ENCODE results near the gene GCSAML.

GCSAML gene

DNA sequence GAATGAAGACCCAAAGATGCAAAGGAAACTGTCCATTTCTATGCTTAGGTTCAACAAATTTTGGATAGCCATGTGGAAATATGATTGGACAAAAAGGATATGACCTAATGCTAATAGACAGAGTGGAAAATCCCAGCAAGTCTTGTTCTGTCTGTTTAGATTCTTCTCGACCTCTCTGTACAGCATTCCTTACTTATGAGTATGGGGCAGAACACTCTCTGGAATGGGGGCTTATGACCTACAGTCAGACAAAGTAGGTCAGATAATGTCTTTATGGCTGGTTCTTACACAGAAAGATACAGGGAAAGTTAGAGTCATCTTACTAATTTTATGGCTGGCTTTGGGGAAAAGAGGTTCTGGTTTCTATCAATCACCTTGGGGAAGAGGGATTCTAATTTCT lies 2.8 kb downstream of the GCSAML start:
- Histone ChIP-seq H3K4me3 (replicated peaks; ENCODE audit: low read depth, low read length) (no peak overlapping the region), H3K36me3 (ENCODE audit: control insufficient read depth, insufficient read depth, low read length) (no peaks in the 10 kb centered on the region), H3K27me3 (replicated peaks; ENCODE audit: control insufficient read depth, insufficient read depth, low read length) (no peaks in the 10 kb centered on the region)
- DNase-seq (ENCODE audit: extremely low read depth, insufficient read length) = no peak
- TF ChIP-seq, protein P1, sequence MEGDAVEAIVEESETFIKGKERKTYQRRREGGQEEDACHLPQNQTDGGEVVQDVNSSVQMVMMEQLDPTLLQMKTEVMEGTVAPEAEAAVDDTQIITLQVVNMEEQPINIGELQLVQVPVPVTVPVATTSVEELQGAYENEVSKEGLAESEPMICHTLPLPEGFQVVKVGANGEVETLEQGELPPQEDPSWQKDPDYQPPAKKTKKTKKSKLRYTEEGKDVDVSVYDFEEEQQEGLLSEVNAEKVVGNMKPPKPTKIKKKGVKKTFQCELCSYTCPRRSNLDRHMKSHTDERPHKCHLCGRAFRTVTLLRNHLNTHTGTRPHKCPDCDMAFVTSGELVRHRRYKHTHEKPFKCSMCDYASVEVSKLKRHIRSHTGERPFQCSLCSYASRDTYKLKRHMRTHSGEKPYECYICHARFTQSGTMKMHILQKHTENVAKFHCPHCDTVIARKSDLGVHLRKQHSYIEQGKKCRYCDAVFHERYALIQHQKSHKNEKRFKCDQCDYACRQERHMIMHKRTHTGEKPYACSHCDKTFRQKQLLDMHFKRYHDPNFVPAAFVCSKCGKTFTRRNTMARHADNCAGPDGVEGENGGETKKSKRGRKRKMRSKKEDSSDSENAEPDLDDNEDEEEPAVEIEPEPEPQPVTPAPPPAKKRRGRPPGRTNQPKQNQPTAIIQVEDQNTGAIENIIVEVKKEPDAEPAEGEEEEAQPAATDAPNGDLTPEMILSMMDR (IDR thresholded peaks at IDR 0.05; ENCODE audit: insufficient read depth, low read length, poor library complexity, severe bottlenecking) = no peak

DNA sequence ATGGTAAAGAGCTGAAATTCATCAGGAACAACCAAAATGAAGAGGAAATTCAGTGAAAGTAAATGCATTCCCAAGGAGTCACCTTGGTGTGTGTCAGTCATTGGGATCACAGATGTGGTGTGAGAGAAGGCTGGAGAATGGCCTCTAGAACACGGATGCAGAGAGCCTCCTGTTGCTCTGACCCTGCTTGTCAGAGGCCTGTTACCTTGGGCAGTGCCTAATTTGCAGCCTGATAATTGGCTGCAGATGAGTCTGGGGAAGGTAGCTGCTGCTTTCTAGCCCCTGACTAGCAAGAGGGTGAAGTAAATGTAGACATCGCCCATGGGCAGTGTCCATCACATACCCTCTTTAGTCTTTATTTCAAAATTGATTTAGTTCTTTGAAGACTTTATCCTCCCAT lies 3.3 kb downstream of the GCSAML start:
- no peak overlapping the region for H3K4me3 ChIP-seq (replicated peaks; ENCODE audit: low read depth, low read length)
- no peak for DNase-seq (ENCODE audit: extremely low read depth, insufficient read length)
- TF ChIP-seq, protein P1 (IDR thresholded peaks at IDR 0.05; ENCODE audit: insufficient read depth, low read length, poor library complexity, severe bottlenecking) = no peak
- no peaks in the 10 kb centered on the region for H3K27me3 ChIP-seq (replicated peaks; ENCODE audit: control insufficient read depth, insufficient read depth, low read length)
- H3K36me3 ChIP-seq (ENCODE audit: control insufficient read depth, insufficient read depth, low read length) = no peaks in the 10 kb centered on the region

DNA sequence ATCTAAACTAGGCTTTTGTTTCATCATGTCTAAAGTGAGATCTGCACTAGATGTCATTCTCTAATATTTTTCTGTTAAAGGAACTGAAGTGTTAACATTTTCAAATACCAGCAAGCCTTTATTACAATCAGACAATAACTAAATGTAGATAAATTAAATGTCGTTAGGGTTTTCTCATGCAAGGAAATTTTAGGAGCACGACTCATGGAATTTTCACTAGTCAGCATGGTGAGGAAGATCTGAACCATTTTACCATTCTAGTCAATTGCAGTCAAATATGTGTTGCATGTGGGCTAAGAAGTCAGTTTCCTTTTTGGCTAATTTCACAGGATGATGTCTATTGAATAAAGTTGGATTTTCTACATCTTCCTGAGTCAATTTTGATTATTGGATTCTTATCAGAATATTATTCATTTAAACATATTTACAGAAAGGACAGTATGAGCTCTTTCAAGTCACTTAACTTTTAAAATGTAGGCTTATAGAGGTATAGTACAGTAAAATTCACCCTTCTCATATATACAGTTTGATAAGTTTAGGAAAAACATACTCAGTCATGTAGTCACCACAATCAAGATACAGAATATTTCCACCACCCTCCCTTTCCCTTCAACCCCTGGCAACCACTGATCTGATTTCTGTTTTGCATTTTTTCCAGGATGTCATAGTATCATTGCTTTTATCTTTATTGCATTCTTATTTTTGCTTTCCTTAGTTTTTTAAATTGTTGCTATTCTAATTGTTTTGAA lies 9.2 kb downstream of the GCSAML start:
- H3K4me3 ChIP-seq (replicated peaks; ENCODE audit: low read depth, low read length) = no peak overlapping the region
- TF ChIP-seq, protein P1 (IDR thresholded peaks at IDR 0.05; ENCODE audit: insufficient read depth, low read length, poor library complexity, severe bottlenecking) = no peak
- DNase-seq (ENCODE audit: extremely low read depth, insufficient read length) = no peak

DNA sequence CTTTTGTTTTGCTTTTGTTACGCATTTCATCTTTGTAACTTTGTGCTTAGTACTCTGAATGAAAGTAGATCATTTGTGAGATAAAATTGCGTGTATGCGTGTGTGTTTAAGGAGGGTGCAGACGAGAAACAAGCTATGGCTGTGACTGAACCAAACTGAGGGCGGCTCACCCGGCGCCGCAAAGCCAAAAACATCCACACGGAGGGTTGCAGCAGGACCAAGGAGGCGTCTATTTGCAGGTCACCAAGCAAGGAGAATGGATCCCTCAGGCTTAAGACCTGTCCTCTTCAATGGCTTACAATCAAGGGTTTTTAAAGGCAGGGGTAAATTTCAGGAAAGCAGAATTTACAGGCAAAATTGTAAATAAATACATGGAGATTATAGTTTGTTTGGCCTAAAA lies 12.8 kb downstream of the GCSAML start:
- Histone ChIP-seq H3K4me3 (replicated peaks; ENCODE audit: low read depth, low read length) (no peak overlapping the region), H3K27me3 (replicated peaks; ENCODE audit: control insufficient read depth, insufficient read depth, low read length) (no peaks in the 10 kb centered on the region), H3K36me3 (ENCODE audit: control insufficient read depth, insufficient read depth, low read length) (no peaks in the 10 kb centered on the region)
- TF ChIP-seq, protein P1 (IDR thresholded peaks at IDR 0.05; ENCODE audit: insufficient read depth, low read length, poor library complexity, severe bottlenecking) = no peak
- no peak for DNase-seq (ENCODE audit: extremely low read depth, insufficient read length)

More for the DNA sequence above, 9.2 kb downstream of the GCSAML start:
- Histone ChIP-seq H3K27me3 (replicated peaks; ENCODE audit: control insufficient read depth, insufficient read depth, low read length) (no peaks in the 10 kb centered on the region), H3K36me3 (ENCODE audit: control insufficient read depth, insufficient read depth, low read length) (no peaks in the 10 kb centered on the region)

DNA sequence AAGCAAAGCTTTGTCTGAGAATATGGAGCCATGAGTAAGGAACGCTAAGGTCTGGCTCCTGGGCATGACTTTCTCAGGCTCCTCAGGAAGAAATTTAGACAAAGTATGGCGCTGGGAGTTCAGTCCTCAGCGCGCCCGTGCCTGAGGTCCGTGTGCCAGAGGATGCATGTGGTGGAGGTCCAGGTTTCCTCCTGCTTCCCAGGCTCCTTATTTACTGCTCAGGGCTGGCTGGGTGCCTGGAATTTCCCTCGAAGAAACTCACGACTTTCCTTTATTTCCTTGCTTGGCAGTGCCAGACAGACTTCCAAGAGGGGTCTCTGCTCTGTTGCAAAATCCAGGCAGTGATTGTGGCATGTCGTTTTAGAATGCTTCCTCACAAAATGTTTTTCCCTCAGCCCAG lies 13.3 kb downstream of the GCSAML start:
- no peak for DNase-seq (ENCODE audit: extremely low read depth, insufficient read length)
- TF ChIP-seq, protein P1 (IDR thresholded peaks at IDR 0.05; ENCODE audit: insufficient read depth, low read length, poor library complexity, severe bottlenecking) = no peak
- no peak overlapping the region for H3K4me3 ChIP-seq (replicated peaks; ENCODE audit: low read depth, low read length)
- no peaks in the 10 kb centered on the region for H3K36me3 ChIP-seq (ENCODE audit: control insufficient read depth, insufficient read depth, low read length)
- H3K27me3 ChIP-seq (replicated peaks; ENCODE audit: control insufficient read depth, insufficient read depth, low read length) = no peaks in the 10 kb centered on the region
